Keratinocyte (primary cell): ENCODE measurements around the gene SLC7A5. TPM values are rescaled to one million over a fixed set of nuclear protein-coding genes. Genes with fewer than 3 reads are reported as not detected.
"Not testable (repeated sequence)": the region's sequence is repeated elsewhere in the genome, so short reads cannot be mapped to it uniquely, and the experiment has no call there.

Experiments used
- DNase-seq: peaks from one replicate; pipeline ENCODE4 v3.0.0-alpha.2; 2011; ENCODE audit warnings: low read depth, missing footprints, low spot score
- FAIRE-seq: peaks from 2 replicates; lab custom pipeline; 2011; peaks lifted over from hg19 to GRCh38; lab: Jason Lieb, UNC
- H2AFZ ChIP-seq: 2 replicates; pipeline ENCODE4 v1.6.0; 2012; ENCODE audit warnings: low read length, control low read depth, inconsistent platforms; ENCODE audit not compliant: control insufficient read depth
- H3K27ac ChIP-seq: 2 replicates; pipeline ENCODE4 v1.5.1; 2011; ENCODE audit warnings: low read length; ENCODE audit not compliant: control insufficient read depth, insufficient read depth
- H3K27me3 ChIP-seq: 3 replicates; pipeline ENCODE4 v1.6.0; 2011; ENCODE audit warnings: low read length; ENCODE audit not compliant: control insufficient read depth, insufficient read depth; ENCODE audit errors: extremely low read depth
- H3K36me3 ChIP-seq, 2 experiments: 2 replicates in 1 of 2; 3 replicates in 1 of 2; pipeline ENCODE4 v1.5.1; 2011; ENCODE audit warnings: low read length in 2 of 2, mild to moderate bottlenecking in 1 of 2; ENCODE audit not compliant: control insufficient read depth in 2 of 2, insufficient read depth in 2 of 2; ENCODE audit errors: extremely low read depth in 1 of 2
- H3K4me1 ChIP-seq: 3 replicates; pipeline ENCODE4 v1.5.1; 2011; ENCODE audit warnings: low read length; ENCODE audit not compliant: control insufficient read depth, insufficient read depth; ENCODE audit errors: extremely low read depth
- H3K4me2 ChIP-seq: 3 replicates; pipeline ENCODE4 v1.6.0; 2011; ENCODE audit warnings: low read depth, low read length; ENCODE audit not compliant: control insufficient read depth, insufficient read depth; ENCODE audit errors: extremely low read depth
- H3K4me3 ChIP-seq, 3 experiments: fragments of 200-600 bp in 1 of 3; sonication (generic) in 1 of 3; 2 replicates in 2 of 3; 3 replicates in 1 of 3; pipeline ENCODE4 v1.5.1; 2011 to 2016; ENCODE audit warnings: low read length in 3 of 3, mild to moderate bottlenecking in 3 of 3, control low read depth in 2 of 3, inconsistent platforms in 1 of 3, low read depth in 1 of 3, mixed read lengths in 1 of 3, mixed run types in 1 of 3, moderate library complexity in 1 of 3; ENCODE audit not compliant: control insufficient read depth in 2 of 3, insufficient read depth in 2 of 3; ENCODE audit errors: extremely low read depth in 1 of 3
- H3K79me2 ChIP-seq: 2 replicates; pipeline ENCODE4 v1.6.0; 2012; ENCODE audit warnings: low read length; ENCODE audit not compliant: control insufficient read depth, insufficient read depth
- H3K9ac ChIP-seq: 3 replicates; pipeline ENCODE4 v1.6.0; 2011; ENCODE audit warnings: low read length; ENCODE audit not compliant: control insufficient read depth, insufficient read depth; ENCODE audit errors: extremely low read depth
- H3K9me1 ChIP-seq: 3 replicates; pipeline ENCODE4 v1.6.0; 2011; ENCODE audit warnings: low read length; ENCODE audit not compliant: control insufficient read depth, insufficient read depth; ENCODE audit errors: extremely low read depth
- H3K9me3 ChIP-seq: 2 replicates; pipeline ENCODE4 v1.5.1; 2012; ENCODE audit warnings: low read depth, low read length; ENCODE audit not compliant: control insufficient read depth
- H4K20me1 ChIP-seq: 3 replicates; pipeline ENCODE4 v1.6.0; 2011; ENCODE audit warnings: low read length; ENCODE audit not compliant: control insufficient read depth, insufficient read depth; ENCODE audit errors: extremely low read depth
- EZH2 ChIP-seq: IDR thresholded peaks from one replicate; pipeline ENCODE4 v1.6.1; 2012; ENCODE audit warnings: inconsistent platforms, mild to moderate bottlenecking, low read length, moderate library complexity
- dilution Hi-C: fragments of 300-500 bp; cut with MboI; formaldehyde crosslinking; loops from one replicate; pipeline ENCODE4 v1.7.0; 2020; ENCODE audit warnings: low sequenced_read_pairs; ENCODE audit not compliant: extremely low pct_ligation_motif_present
- polyA plus RNA-seq, 5 experiments: library from polyadenylated mRNA; depleted of rRNA in 3 of 5; stranded (reverse) in 3 of 5; stranded (forward) in 1 of 5; unstranded in 1 of 5; fragments of >200 nt; gene quantifications; 1 replicate in 1 of 5; 2 replicates in 3 of 5; 3 replicates in 1 of 5; pipeline versions ENCODE4 v1.2.1 to v1.2.3, GENCODE V29; 2011 to 2012; ENCODE audit warnings: missing spikeins in 2 of 5, low read depth in 1 of 5, low replicate concordance in 1 of 5
- TF ChIP-seq, protein P1 (sequence below), 3 experiments: IDR thresholded peaks in 1 of 3; conservative IDR thresholded peaks in 1 of 3; optimal IDR thresholded peaks in 1 of 3; 2 replicates in 2 of 3; 3 replicates in 1 of 3; pipeline versions ENCODE3 to v1.5.1; 2011; ENCODE audit warnings: low read length in 3 of 3, mild to moderate bottlenecking in 3 of 3, moderate library complexity in 2 of 3, control low read depth in 1 of 3, inconsistent platforms in 1 of 3; ENCODE audit not compliant: insufficient read depth in 2 of 3; ENCODE audit errors: extremely low read depth in 1 of 3

Gene SLC7A5
- polyA plus RNA-seq, 1 donor (not counting 4 experiments of a cell fraction or from before 2014, with no cell fraction given): 114 TPM

DNA sequence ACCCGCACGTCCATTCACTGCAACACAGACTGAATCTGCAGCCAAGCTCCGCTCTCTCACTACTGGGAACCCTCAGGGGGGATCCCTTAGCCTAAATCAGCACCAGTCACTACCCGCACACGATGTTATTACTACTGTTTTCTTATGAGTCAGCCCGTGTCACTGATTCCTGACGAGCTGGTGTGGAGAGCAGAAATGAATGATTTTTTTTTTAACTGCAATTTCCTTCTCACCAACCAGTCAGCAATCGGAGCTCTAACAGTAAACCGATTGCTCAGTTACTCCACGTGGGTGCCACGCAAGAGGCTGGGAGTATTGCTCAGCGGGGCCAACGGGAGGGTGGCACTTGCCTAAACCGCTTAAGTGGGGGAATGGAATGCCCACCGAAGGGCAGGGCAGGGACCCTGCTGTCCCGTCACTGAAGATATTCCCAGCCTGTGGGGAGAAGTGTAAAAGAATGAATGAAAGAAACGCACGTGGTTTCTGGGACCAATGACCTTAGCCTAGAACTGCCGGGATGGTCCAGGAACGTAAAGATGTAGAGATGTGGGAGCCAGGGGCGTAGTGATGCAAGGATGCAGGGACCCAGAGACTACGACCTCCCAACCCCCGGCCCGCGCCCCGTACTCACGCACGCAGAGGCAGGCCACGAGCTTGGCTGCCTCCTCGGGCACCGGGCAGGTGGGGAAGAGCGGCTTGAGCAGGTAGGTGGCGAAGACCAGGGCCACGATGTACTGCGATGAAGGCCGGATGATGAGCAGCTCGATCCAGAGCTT lies 865 bp downstream of the SLC7A5 start:
- H3K4me3 ChIP-seq: peak overlapping the region; percentile 76 to 94 (median 80)
- FAIRE-seq, DNase-seq, H3K9me3 ChIP-seq, H3K9me1 ChIP-seq, dilution Hi-C loops, H3K27me3 ChIP-seq, H2AFZ ChIP-seq, H3K36me3 ChIP-seq: not testable (repeated sequence)
- H3K4me1 ChIP-seq: peaks cover 24% of the 10 kb centered on the region
- peaks cover 27% of the 10 kb centered on the region for H4K20me1 ChIP-seq
- H3K79me2 ChIP-seq: peaks cover 52% of the 10 kb centered on the region
- peak overlapping the region; percentile 22 for H3K4me2 ChIP-seq
- peak overlapping the region; percentile 88 for H3K9ac ChIP-seq
- peak overlapping the region; percentile 76 for H3K27ac ChIP-seq

DNA sequence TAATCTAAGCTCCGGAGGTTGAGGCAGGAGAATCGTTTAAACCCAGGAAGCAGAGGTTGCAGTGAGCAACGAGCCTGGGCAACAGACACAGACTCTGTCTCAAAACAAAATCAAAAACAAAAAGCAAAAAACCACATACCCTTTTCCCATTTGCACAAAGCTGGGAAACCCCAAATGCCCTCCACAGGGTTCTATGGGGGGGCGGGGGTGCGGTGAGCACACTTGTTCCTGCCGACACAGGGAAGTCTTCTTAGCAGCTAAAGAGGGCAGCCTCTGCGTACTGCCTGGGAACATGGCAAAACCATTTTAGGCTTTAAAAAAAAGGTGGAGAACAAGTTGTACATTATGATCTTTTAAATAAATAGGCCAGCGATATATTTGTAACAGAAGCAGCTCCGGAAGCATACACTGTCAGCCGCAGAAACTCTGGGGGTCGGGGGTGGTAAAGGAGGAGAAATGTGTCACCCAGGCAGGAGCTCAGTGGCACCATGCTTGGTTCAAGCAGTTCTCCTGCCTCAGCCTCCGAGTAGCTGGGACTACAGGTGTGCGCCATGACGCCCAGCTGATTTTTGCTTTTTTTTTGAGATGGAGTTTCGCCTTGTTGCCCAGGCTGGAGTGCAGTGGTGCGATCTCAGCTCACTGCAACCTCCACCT lies 3.3 kb downstream of the SLC7A5 start:
- peaks cover 32% of the 10 kb centered on the region for H3K4me1 ChIP-seq
- peak overlapping the region; percentile 28 to 65 (median 53) for H3K4me3 ChIP-seq
- H3K9me1 ChIP-seq, H3K9me3 ChIP-seq, dilution Hi-C loops, DNase-seq, H3K27me3 ChIP-seq, H2AFZ ChIP-seq, FAIRE-seq: not testable (repeated sequence)
- peaks cover 76% of the 10 kb centered on the region for H3K79me2 ChIP-seq
- H3K4me2 ChIP-seq: peak overlapping the region; percentile 88
- peak overlapping the region; percentile 70 for H3K9ac ChIP-seq
- peak overlapping the region; percentile 49 for H3K27ac ChIP-seq
- peaks cover 50% of the 10 kb centered on the region for H4K20me1 ChIP-seq
- H3K36me3 ChIP-seq: peaks cover 2 to 19% of the 10 kb centered on the region in 2 experiments

DNA sequence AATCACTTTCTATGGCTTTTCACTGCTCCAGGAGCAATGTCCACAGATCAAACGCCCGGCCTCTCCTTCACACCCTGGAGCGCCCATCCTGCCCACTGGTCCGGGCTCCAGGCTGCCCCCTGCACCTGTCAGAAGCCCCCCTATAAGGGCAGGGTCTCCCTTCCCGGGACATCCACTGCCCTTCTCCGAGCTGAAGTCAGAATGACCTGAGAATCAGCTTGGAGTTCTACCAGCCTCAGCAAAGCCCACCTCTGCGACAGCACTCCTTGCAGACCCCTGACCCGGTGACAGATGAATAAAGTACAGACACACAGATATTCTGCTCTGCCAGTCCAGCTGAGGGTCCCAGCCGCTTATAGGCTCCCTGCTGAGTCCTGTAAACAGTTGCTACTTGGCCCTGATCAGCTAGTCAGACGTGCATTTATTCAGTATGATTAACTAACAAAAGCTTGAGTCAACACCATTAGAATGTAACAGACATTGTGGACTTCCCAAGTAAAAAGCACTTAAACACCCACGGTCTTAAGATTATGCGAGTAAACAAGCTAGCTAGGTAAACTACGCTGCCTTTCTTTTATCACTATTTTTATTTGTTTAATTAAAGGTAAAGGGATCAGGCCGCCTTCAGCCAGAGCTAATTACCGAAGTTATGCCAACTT lies 4.8 kb downstream of the SLC7A5 start:
- peak overlapping the region in 2 of 3 experiments; percentile 46 to 67 for H3K4me3 ChIP-seq
- H3K79me2 ChIP-seq: peaks cover 91% of the 10 kb centered on the region
- peak overlapping the region; percentile 88 for H3K4me2 ChIP-seq
- H3K27ac ChIP-seq: peak overlapping the region; percentile 26
- H4K20me1 ChIP-seq: peaks cover 59% of the 10 kb centered on the region
- H2AFZ ChIP-seq: no peak overlapping the region
- H3K4me1 ChIP-seq: peaks cover 36% of the 10 kb centered on the region
- dilution Hi-C loops: no loop called here
- H3K9ac ChIP-seq: peak overlapping the region; percentile 70
- H3K9me3 ChIP-seq: no peaks in the 10 kb centered on the region
- DNase-seq (no peak), FAIRE-seq (no peak)
- H3K9me1 ChIP-seq: no peaks in the 10 kb centered on the region
- H3K27me3 ChIP-seq: no peaks in the 10 kb centered on the region
- peaks cover 5 to 19% of the 10 kb centered on the region in 2 experiments for H3K36me3 ChIP-seq
- no peak for TF ChIP-seq EZH2
- TF ChIP-seq, protein P1, sequence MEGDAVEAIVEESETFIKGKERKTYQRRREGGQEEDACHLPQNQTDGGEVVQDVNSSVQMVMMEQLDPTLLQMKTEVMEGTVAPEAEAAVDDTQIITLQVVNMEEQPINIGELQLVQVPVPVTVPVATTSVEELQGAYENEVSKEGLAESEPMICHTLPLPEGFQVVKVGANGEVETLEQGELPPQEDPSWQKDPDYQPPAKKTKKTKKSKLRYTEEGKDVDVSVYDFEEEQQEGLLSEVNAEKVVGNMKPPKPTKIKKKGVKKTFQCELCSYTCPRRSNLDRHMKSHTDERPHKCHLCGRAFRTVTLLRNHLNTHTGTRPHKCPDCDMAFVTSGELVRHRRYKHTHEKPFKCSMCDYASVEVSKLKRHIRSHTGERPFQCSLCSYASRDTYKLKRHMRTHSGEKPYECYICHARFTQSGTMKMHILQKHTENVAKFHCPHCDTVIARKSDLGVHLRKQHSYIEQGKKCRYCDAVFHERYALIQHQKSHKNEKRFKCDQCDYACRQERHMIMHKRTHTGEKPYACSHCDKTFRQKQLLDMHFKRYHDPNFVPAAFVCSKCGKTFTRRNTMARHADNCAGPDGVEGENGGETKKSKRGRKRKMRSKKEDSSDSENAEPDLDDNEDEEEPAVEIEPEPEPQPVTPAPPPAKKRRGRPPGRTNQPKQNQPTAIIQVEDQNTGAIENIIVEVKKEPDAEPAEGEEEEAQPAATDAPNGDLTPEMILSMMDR (optimal IDR thresholded peaks at IDR 0.05 in 1 of 3, IDR thresholded peaks at IDR 0.05 in 1 of 3, conservative IDR thresholded peaks at IDR 0.05 in 1 of 3; ENCODE audit: extremely low read depth in 1 of 3, insufficient read depth in 2 of 3, low read length in 3 of 3): no peak

DNA sequence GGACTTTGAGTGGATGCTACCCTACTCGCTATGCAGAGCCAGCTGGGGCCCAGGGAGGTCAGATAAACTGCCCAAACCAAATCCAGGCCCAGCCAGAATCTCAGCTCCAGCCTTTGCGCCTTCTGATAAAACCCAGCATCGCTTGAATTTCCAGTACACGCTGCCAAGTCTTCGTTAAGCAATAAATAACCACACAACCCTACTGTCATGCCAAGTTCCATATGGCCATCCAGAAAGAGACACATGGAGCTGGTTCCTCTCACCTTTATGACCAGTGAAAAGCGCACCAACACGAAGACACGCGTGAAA lies 6.0 kb downstream of the SLC7A5 start:
- FAIRE-seq, DNase-seq, H2AFZ ChIP-seq, dilution Hi-C loops, H3K9me3 ChIP-seq, H3K27me3 ChIP-seq, H3K9me1 ChIP-seq: not testable (repeated sequence)
- H4K20me1 ChIP-seq: peaks cover 65% of the 10 kb centered on the region
- peaks cover 39% of the 10 kb centered on the region for H3K4me1 ChIP-seq
- peak overlapping the region; percentile 31 for H3K27ac ChIP-seq
- peak overlapping the region; percentile 56 for H3K9ac ChIP-seq
- peaks cover 93% of the 10 kb centered on the region for H3K79me2 ChIP-seq
- H3K4me2 ChIP-seq: peak overlapping the region; percentile 71
- H3K4me3 ChIP-seq: peak overlapping the region in 1 of 3 experiments; percentile 51
- H3K36me3 ChIP-seq: peaks cover 8 to 21% of the 10 kb centered on the region in 2 experiments
